Astrocyte of the spinal cord (primary cell): ENCODE data around the gene HPX.

Source experiments
- DNase-seq: peaks from one replicate; pipeline ENCODE4 v3.0.0; 2011; ENCODE audit warnings: low read depth, low spot score
- H3K4me3 ChIP-seq: 2 replicates; pipeline ENCODE4 v1.5.1; 2011; ENCODE audit warnings: low read depth, mild to moderate bottlenecking, low read length, moderate library complexity
- in situ Hi-C: cut with HindIII; loops from 2 replicates; pipeline ENCODE4 v1.10.0; 2017; ENCODE audit warnings: low sequenced_read_pairs
- TF ChIP-seq, protein P1 (sequence below): IDR thresholded peaks from 2 replicates; pipeline ENCODE4 v1.5.1; 2012; ENCODE audit warnings: low read depth, mild to moderate bottlenecking, low read length, inconsistent platforms

Gene HPX

DNA sequence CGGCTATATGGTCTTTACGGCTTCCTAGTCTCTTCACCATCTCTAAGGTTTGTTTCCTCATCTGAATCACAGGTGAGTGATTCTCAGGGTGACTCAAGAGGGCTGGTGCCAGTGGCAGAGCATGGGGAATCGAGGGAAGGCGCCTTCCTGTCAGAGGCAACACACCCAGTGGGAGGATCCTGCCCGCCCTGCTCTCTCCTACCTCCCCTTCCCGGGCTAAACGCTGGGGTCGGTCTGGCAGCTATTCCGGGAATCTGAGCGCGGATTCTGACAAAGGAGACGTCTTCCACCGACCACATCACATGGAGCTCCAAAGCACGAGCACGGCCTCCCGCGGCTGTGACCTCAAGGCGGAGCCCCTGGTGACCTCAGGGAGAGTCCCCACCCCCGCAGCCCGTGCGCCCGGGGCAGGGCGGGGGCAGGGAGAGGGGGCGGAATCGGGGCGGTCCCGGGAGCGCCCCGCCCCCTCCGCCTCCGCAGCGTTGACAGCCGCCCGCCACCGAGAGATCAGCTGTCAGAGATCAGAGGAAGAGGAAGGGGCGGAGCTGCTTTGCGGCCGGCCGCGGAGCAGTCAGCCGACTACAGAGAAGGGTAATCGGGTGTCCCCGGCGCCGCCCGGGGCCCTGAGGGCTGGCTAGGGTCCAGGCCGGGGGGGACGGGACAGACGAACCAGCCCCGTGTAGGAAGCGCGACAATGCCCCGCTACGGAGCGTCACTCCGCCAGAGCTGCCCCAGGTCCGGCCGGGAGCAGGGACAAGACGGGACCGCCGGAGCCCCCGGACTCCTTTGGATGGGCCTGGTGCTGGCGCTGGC is 50.7 kb downstream of the HPX start, which contains the start of gene SMPD1:
TSS of gene SMPD1 (plus strand) at position 570 of the 813 bp plus-strand sequence. CDS start at position 695, 125 bp downstream.
- in situ Hi-C loops, result no loop called here
- TF ChIP-seq, protein P1, sequence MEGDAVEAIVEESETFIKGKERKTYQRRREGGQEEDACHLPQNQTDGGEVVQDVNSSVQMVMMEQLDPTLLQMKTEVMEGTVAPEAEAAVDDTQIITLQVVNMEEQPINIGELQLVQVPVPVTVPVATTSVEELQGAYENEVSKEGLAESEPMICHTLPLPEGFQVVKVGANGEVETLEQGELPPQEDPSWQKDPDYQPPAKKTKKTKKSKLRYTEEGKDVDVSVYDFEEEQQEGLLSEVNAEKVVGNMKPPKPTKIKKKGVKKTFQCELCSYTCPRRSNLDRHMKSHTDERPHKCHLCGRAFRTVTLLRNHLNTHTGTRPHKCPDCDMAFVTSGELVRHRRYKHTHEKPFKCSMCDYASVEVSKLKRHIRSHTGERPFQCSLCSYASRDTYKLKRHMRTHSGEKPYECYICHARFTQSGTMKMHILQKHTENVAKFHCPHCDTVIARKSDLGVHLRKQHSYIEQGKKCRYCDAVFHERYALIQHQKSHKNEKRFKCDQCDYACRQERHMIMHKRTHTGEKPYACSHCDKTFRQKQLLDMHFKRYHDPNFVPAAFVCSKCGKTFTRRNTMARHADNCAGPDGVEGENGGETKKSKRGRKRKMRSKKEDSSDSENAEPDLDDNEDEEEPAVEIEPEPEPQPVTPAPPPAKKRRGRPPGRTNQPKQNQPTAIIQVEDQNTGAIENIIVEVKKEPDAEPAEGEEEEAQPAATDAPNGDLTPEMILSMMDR, result no peak

DNA sequence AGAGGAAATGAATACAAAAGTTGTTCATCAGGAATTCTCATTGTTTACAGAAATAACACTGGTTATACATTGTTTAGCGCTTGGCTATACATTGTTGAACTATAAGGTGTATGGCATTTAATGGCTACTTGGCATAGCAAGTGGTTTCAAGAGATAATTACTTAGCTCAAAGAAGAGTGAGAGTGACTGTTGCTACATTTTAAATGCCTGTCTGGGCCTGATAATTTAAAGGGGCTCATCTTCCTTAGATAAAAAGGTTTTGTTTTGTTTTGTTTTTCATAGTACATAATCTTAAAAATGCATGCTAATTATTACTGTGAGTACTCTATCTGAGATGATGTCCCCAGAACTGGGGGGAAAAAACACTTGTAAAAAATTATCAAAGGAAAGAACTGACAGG is 52.0 kb downstream of the HPX start:
- in situ Hi-C loops, result no loop called here
- TF ChIP-seq, protein P1, result no peak

More for the DNA sequence above, 50.7 kb downstream of the HPX start, which contains the start of gene SMPD1:
- DNase-seq, result peak; percentile 89
- peak within 1 kb of the TSS; percentile 76 for H3K4me3 ChIP-seq

DNA sequence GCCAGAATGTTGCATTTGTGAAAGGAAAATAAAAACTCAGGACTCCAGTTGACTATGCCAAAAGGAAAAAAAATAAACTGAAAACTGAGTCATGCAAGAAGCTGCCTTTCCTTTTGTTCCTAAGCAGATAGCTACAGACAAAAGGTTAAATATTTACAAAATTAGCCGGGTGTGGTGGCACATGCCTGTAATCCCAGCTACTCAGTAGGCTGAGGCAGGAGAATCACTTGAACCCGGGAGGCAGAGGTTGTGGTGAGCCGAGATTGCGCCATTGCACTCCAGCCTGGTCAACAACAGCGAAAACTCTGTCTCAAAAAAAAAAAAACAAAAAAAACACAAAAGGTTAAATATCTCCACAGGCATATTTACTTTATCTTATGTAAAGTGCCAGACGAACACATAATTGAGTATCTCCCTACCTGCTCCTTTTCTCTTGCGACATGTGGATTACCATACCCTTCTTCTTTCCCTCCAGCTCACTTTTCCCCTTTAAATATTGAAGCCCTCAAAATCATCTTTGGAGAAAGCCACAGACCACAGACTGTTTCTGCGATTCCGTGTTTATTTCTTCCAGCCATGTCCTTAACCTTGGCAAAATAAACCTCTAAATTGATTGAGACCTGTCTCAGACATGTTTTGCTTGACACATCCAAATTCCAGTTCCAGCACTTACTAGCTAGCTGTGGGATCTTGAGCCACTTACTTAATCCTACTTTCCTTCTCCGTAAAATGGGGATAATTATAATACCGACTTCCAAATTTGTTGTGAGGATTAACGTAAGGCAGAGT is 52.8 kb downstream of the HPX start:
- no peak overlapping the region for H3K4me3 ChIP-seq
- DNase-seq, result peak; percentile 49
- TF ChIP-seq, protein P1, result no peak
- in situ Hi-C loops, result no loop called here

More for the DNA sequence above, 52.0 kb downstream of the HPX start:
- H3K4me3 ChIP-seq, result no peak overlapping the region
- DNase-seq, result no peak

DNA sequence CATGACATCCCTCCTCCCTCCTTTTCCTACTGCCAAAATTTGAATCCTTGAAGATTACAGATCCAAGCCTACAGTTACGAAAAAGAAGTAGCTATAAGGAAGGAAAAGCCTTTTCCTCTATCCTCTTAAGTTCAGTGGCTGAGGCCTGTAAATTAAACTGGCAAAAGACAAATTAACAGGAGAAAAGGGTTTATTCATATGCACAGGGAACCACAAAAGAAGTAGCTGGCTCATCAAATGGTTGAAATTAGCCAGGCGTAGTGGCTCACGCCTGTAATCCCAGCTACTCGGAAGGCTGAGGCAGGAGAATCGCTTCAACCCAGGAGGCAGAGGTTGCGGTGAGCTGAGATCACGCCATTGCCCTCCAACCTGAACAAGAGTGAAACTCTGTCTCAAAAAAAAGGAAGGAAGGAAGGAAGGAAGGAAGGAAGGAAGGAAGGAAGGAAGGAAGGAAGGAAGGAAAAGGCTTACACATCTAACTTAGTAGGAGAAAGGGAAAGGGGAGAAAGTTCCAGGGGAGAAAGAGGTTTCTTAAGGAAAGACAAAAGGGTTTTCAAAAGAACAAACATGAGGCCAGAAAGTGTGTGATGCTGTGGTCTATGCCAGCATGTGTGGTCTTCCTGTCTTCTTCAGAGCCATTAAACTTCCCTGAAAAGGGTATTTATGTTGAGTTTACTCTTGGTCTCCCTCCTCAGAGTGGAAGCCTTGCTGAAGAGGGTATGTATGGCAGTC is 55.6 kb downstream of the HPX start:
- no peak for DNase-seq
- TF ChIP-seq, protein P1, result no peak
- in situ Hi-C loops, result no loop called here
- H3K4me3 ChIP-seq, result no peak overlapping the region
